HG03469 (cell line): ENCODE results near the gene SORCS2.

ENCODE experiments used
- ATAC-seq: cut with Tn5 transposase; IDR thresholded peaks from one replicate; pipeline ENCODE4 v1.9.1; 2021; ENCODE audit warnings: mild to moderate bottlenecking, moderate library complexity, moderate number of reproducible peaks; ENCODE audit not compliant: unreplicated experiment

The SORCS2 gene

GRCh38 chr4:7299908-7300710 is 107.8 kb downstream of the SORCS2 start:
- no peak for ATAC-seq

GRCh38 chr4:7300711-7301095 is 108.4 kb downstream of the SORCS2 start:
- no peak for ATAC-seq

GRCh38 chr4:7301126-7301785 is 108.9 kb downstream of the SORCS2 start:
- ATAC-seq: no peak

GRCh38 chr4:7301846-7302630 is 109.7 kb downstream of the SORCS2 start:
- no peak for ATAC-seq

- no peak for ATAC-seq
These were observed 110.6 kb downstream of the SORCS2 start for GRCh38 chr4:7302781-7303404.

GRCh38 chr4:7303561-7303960 is 111.2 kb downstream of the SORCS2 start:
- ATAC-seq: no peak

GRCh38 chr4:7304436-7304835 is 112.1 kb downstream of the SORCS2 start:
- no peak for ATAC-seq

GRCh38 chr4:7306021-7306965 is 114.0 kb downstream of the SORCS2 start:
- ATAC-seq: no peak

GRCh38 chr4:7306986-7307385 is 114.6 kb downstream of the SORCS2 start:
- ATAC-seq: no peak

GRCh38 chr4:7307394-7308099 is 115.2 kb downstream of the SORCS2 start:
- ATAC-seq: no peak

GRCh38 chr4:7309181-7309580 is 116.8 kb downstream of the SORCS2 start:
- ATAC-seq: no peak

GRCh38 chr4:7309636-7310390 is 117.5 kb downstream of the SORCS2 start:
- no peak for ATAC-seq

- no peak for ATAC-seq
These were observed 118.1 kb downstream of the SORCS2 start for GRCh38 chr4:7310451-7310850.

- no peak for ATAC-seq
These were observed 118.9 kb downstream of the SORCS2 start for GRCh38 chr4:7311205-7311604.

GRCh38 chr4:7312691-7313090 is 120.4 kb downstream of the SORCS2 start:
- no peak for ATAC-seq

- no peak for ATAC-seq
These were observed 121.0 kb downstream of the SORCS2 start for GRCh38 chr4:7313347-7313811.

GRCh38 chr4:7313991-7314390 is 121.7 kb downstream of the SORCS2 start:
- no peak for ATAC-seq

- no peak for ATAC-seq
These were observed 122.9 kb downstream of the SORCS2 start for GRCh38 chr4:7315286-7315685.

GRCh38 chr4:7315935-7316334 is 123.6 kb downstream of the SORCS2 start:
- ATAC-seq: no peak
